GM12873 (cell line): Measurements from ENCODE around the gene BOLA1.

Experiments
- CTCF ChIP-seq: IDR thresholded peaks from 2 replicates; pipeline ENCODE4 v1.5.1; 2012; ENCODE audit warnings: low read depth, mild to moderate bottlenecking, moderate library complexity, low read length, control low read depth; ENCODE audit not compliant: insufficient read depth; ENCODE audit errors: missing control alignments

BOLA1 gene

GRCh38 chr1:149884433-149885338 lies 14.7 kb upstream of the BOLA1 start:
- no peak for TF ChIP-seq CTCF

GRCh38 chr1:149885339-149886120 lies 13.8 kb upstream of the BOLA1 start:
- TF ChIP-seq CTCF = no peak

GRCh38 chr1:149886396-149887195 lies 12.8 kb upstream of the BOLA1 start:
- no peak for TF ChIP-seq CTCF

GRCh38 chr1:149887456-149888246 lies 11.7 kb upstream of the BOLA1 start:
- no peak for TF ChIP-seq CTCF

- TF ChIP-seq CTCF = peak; percentile 74
Measured at GRCh38 chr1:149888247-149888998, 10.9 kb upstream of the BOLA1 start.

GRCh38 chr1:149888999-149889289 lies 10.4 kb upstream of the BOLA1 start:
- TF ChIP-seq CTCF = no peak
